Measurements from ENCODE around the gene HINT3. TPM values are rescaled to one million over a fixed set of nuclear protein-coding genes. Genes with fewer than 3 reads are reported as not detected.

The HINT3 gene
- total RNA-seq, 2 donors from 2014 or later: 8.8 to 14.5 TPM

DNA sequence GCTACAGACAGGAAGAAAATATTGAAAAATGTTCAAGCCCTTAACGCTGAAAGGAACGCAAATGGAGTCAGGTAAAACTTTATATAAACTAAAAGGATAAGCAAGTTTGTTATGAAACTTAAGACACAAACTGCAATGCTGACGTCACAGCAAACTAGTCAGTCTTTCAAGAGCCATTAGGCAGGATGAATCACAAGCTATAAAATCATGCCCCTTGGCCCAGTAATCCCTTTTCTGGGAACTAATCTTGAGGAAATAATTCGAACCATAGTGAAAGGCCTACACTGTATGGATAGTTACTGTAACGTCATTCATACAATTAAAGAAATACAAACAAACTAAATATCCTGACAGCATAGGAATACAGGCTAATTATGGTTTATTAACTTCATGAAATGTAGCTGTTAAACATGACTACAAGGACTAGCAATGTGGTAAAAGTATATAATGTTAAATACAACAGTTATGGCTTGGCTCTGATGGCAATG, 42.7 kb upstream of the HINT3 start:
- Histone ChIP-seq H3K4me1 (peaks cover 9% of the 10 kb centered on the region), H3K4me3 (no peak overlapping the region), H3K9me3 (no peaks in the 10 kb centered on the region), H3K27me3 (no peaks in the 10 kb centered on the region), H3K36me3 (replicated peaks in 1 of 2; ENCODE audit: insufficient read depth in 1 of 2, low read depth in 2 of 2) (no peaks in the 10 kb centered on the region), H3K27ac (no peak overlapping the region)
- DNase-seq (no peak), ATAC-seq (no peak)
- 66 to 67% methylated on average over 5 of the region's 5 CpGs for WGBS, 2 donors
- intact Hi-C loops (cut with DNase I): no loop called here
- no peak for TF ChIP-seq POLR2A (IDR thresholded peaks at IDR 0.05)
- TF ChIP-seq, protein P1, sequence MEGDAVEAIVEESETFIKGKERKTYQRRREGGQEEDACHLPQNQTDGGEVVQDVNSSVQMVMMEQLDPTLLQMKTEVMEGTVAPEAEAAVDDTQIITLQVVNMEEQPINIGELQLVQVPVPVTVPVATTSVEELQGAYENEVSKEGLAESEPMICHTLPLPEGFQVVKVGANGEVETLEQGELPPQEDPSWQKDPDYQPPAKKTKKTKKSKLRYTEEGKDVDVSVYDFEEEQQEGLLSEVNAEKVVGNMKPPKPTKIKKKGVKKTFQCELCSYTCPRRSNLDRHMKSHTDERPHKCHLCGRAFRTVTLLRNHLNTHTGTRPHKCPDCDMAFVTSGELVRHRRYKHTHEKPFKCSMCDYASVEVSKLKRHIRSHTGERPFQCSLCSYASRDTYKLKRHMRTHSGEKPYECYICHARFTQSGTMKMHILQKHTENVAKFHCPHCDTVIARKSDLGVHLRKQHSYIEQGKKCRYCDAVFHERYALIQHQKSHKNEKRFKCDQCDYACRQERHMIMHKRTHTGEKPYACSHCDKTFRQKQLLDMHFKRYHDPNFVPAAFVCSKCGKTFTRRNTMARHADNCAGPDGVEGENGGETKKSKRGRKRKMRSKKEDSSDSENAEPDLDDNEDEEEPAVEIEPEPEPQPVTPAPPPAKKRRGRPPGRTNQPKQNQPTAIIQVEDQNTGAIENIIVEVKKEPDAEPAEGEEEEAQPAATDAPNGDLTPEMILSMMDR (IDR thresholded peaks at IDR 0.05): no peak

DNA sequence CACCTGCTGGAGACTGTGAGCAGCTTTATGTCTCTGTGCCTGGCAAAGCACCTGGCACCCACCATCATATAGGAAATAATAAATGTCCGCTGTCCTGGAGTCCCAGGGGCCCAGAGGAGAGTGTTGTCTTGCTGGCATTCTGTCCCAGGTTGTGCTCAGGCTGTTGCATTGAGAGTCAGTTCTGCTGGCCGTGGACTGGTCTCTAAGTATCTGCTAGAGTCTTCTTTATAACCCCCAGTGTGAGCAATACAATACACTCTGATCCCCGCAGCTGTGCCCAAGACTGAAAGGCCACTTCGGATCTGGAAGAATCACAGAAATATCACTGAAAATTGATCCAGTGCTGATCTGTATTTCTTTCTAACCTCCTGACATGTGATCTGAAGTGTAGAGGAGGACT, 38.3 kb upstream of the HINT3 start:
- Histone ChIP-seq H3K4me1 (peaks cover 25% of the 10 kb centered on the region), H3K27me3 (no peaks in the 10 kb centered on the region), H3K9me3 (no peaks in the 10 kb centered on the region), H3K27ac (peak overlapping the region; percentile 33 to 91 (median 88)), H3K4me3 (no peak overlapping the region), H3K36me3 (replicated peaks in 1 of 2; ENCODE audit: insufficient read depth in 1 of 2, low read depth in 2 of 2) (peaks cover 0 to under 1% of the 10 kb centered on the region in 2 donors)
- no peak for ATAC-seq
- no peak for TF ChIP-seq POLR2A (IDR thresholded peaks at IDR 0.05)
- TF ChIP-seq, protein P1 (IDR thresholded peaks at IDR 0.05): no peak
- no peak for DNase-seq
- intact Hi-C loops (cut with DNase I): no loop called here
- WGBS, 2 donors: 70 to 74% methylated on average over 4 of the region's 4 CpGs

DNA sequence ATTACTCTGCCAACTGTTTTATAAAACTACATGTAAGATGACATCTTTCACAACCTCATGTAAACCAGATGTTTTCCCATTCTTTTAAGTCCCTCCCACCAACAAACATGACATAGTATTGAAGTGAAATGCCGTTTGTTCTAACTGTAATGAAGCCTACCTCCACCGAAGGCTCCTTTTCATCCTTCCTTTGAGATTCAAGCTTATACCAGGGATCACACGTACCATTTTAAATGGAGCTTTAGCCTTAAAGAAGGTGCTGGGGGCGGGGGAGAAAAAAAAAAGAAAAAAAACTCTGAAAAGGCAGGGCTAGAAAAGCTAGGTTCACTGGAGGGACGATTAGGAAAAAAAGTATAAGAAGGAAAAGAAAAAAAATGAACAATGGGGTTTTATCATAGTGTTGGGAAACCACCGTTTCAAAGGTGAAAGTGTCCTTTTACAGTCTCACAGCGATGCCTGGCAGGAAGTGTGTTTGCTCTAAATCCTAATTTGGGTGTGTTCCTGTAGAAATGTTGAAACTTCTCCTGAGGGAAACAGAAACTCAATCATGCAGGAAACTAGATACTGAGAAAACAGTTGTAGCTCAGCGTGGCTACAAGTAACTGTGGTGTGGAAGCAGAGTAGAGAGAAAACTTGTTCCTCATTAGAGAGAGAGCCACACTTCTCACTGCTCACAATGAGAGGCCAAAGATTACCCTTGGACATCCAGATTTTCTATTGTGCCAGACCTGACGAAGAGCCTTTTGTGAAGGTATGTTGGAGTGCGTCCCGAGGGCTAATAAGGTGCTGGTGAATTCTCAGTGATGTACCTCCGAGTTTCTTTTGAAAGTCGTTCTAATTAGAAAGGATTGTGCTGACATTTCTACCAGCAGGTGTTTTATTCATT, 37.6 kb upstream of the HINT3 start:
- ATAC-seq: peak; percentile 96
- peaks cover 0 to 3% of the 10 kb centered on the region in 2 donors for H3K36me3 ChIP-seq (replicated peaks in 1 of 2; ENCODE audit: insufficient read depth in 1 of 2, low read depth in 2 of 2)
- no peaks in the 10 kb centered on the region for H3K27me3 ChIP-seq
- 27 to 36% methylated on average over 13 of the region's 13 CpGs for WGBS, 2 donors
- no peak overlapping the region for H3K4me3 ChIP-seq
- peak; percentile 47 to 82 (median 66) for DNase-seq
- peaks cover 25% of the 10 kb centered on the region for H3K4me1 ChIP-seq
- TF ChIP-seq, protein P1 (IDR thresholded peaks at IDR 0.05): no peak
- peak; percentile 45 to 96 (median 94) for TF ChIP-seq POLR2A (IDR thresholded peaks at IDR 0.05)
- intact Hi-C loops (cut with DNase I): no loop called here
- peak overlapping the region; percentile 74 to 91 (median 88) for H3K27ac ChIP-seq
- H3K9me3 ChIP-seq: no peaks in the 10 kb centered on the region

- DNase-seq (no peak), ATAC-seq (no peak)
- Histone ChIP-seq H3K27me3 (no peaks in the 10 kb centered on the region), H3K9me3 (no peaks in the 10 kb centered on the region), H3K4me3 (no peak overlapping the region), H3K27ac (peak overlapping the region; percentile 74 to 91 (median 88)), H3K36me3 (replicated peaks in 1 of 2; ENCODE audit: insufficient read depth in 1 of 2, low read depth in 2 of 2) (peaks cover 0 to 3% of the 10 kb centered on the region in 2 donors), H3K4me1 (peaks cover 25% of the 10 kb centered on the region)
- intact Hi-C loops (cut with DNase I): no loop called here
- TF ChIP-seq, protein P1 (IDR thresholded peaks at IDR 0.05): no peak
- no peak for TF ChIP-seq POLR2A (IDR thresholded peaks at IDR 0.05)
- 52 to 69% methylated on average over 3 of the region's 3 CpGs for WGBS, 2 donors
Measured at GRCh38 chr6:125919618-125920017, 37.0 kb upstream of the HINT3 start.

All from body of pancreas (tissue), 4 donors.